GM12865 (cell line): ENCODE results near the gene OMD.

Source experiments
- DNase-seq: peaks from one replicate; pipeline ENCODE4 v3.0.0; 2010; ENCODE audit warnings: low read depth
- H3K4me3 ChIP-seq: 2 replicates; pipeline ENCODE4 v1.5.1; 2011; ENCODE audit warnings: mild to moderate bottlenecking, low read depth, low read length, control low read depth
- TF ChIP-seq, protein P1 (sequence below): IDR thresholded peaks from 2 replicates; pipeline ENCODE4 v1.5.1; 2011; ENCODE audit warnings: low read length, control low read depth, low read depth, inconsistent platforms; ENCODE audit not compliant: insufficient read depth; ENCODE audit errors: missing control alignments

OMD gene

DNA sequence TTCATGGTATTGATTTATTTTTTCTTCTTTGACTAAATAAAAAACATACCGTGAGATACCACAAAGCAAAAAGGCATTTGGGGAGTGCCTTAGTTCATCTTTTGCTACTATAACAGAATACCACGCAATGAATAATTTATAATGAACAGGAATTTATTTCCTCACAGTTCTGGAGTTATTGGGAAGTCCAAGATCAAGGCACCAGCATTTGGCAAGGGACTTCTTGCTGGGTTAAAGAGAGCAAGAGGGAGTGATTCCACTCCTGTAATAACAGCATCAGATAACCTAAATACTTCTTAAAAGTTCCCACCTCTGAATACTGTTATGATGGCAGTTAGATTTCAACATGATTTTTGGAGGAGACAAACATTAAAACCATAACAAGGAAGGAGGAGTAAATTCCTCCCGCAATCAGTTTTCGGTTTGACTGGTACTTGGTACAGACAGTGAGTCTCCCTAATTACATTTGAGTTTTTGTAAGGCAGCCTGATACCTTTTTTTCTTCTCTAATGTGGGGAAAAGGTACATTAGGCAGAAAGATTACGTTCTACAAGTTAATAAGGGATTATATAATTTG is 8.8 kb upstream of the OMD start:
- TF ChIP-seq, protein P1, sequence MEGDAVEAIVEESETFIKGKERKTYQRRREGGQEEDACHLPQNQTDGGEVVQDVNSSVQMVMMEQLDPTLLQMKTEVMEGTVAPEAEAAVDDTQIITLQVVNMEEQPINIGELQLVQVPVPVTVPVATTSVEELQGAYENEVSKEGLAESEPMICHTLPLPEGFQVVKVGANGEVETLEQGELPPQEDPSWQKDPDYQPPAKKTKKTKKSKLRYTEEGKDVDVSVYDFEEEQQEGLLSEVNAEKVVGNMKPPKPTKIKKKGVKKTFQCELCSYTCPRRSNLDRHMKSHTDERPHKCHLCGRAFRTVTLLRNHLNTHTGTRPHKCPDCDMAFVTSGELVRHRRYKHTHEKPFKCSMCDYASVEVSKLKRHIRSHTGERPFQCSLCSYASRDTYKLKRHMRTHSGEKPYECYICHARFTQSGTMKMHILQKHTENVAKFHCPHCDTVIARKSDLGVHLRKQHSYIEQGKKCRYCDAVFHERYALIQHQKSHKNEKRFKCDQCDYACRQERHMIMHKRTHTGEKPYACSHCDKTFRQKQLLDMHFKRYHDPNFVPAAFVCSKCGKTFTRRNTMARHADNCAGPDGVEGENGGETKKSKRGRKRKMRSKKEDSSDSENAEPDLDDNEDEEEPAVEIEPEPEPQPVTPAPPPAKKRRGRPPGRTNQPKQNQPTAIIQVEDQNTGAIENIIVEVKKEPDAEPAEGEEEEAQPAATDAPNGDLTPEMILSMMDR, result no peak
- H3K4me3 ChIP-seq, result no peak overlapping the region
- no peak for DNase-seq

DNA sequence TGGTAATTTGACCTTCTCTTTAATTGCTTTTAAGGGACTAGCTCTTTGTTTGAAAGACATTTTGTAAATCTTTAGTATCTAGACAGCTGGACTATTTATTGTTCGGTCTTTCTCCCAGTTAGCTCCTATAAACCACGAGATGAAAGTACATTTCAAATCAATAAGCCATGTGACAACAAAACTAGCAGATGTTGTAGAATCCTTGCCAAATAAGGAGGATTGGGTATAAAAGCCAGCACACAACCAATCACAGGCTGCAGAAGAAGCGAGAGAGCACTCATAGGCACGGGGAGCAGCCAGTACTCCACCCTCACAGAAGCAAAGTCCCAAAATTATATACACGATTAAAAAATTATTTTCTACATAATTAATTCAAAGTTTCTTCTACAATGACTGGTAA is 8.1 kb upstream of the OMD start:
- no peak overlapping the region for H3K4me3 ChIP-seq

DNA sequence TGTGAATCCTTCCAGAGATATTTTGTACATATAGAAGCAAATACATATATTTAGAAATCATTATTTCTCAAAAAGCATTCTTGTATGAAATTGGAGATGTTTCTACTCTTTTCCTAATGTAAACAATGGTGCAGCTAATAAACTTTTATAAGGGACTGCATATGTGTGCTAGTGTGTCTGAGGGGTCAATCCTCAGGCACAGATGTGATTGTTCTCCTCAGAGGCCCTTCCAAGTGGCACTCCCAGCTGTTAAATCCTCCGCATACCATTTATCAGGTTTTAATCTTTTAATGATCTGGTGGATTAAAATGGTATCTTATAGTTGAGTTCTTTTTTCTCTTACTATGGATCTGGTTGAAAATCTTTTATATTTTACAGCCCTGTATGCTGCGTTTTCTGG is 5.6 kb upstream of the OMD start:
- TF ChIP-seq, protein P1, result no peak
- no peak for DNase-seq
- H3K4me3 ChIP-seq, result no peak overlapping the region

More for the DNA sequence above, 8.1 kb upstream of the OMD start:
- DNase-seq, result no peak
- TF ChIP-seq, protein P1, result no peak

DNA sequence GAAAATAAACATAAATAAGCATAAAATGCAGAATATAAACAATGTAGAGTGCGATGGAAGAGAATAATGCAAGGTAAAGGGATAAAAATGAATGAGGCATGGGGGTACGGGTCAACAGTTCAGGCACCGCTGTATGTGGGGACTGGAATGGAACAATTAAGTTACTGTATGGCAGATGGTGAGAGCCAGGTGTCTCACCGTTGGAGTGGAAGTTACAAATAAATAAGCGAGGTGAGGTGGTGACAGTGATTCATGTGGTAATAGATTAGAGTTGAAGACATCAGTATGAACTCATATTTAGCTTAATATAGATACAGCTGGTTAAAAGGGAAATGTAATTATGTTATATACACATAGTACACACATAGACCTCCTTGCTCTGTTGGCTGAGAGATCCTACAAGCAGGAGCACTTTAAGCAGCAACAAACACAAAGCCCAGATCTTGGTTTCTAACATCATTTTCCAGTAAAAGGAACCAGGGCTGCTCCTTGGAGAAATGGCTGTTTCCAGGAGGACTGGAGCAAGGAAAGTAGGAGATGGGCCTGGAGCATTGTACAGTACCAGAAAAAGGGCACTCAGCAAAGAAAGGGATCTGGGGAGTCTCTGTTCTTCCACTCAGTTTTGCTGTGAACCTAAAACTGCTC is 2.4 kb upstream of the OMD start:
- TF ChIP-seq, protein P1, result no peak
- no peak overlapping the region for H3K4me3 ChIP-seq
- DNase-seq, result no peak

DNA sequence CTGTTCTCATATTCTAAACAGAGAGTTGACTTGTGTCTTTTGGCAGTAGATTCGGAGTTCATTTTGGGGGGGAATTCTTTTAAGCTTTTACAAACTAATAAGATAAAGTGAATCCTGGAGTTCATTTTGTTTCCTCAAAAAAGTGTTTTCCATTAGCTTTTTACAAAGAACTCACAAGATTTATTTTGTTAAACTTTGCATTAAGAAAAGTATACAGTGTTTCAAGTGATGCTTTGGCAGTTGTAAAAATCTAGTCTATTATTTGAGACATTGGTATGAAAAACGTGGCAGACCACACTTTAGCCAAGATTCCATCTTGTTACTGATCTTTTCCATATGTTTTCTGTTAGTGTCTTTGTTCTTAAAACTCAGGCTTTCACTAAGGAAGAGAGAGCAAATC is 1.2 kb upstream of the OMD start:
- DNase-seq, result no peak
- TF ChIP-seq, protein P1, result no peak
- no peak overlapping the region for H3K4me3 ChIP-seq

DNA sequence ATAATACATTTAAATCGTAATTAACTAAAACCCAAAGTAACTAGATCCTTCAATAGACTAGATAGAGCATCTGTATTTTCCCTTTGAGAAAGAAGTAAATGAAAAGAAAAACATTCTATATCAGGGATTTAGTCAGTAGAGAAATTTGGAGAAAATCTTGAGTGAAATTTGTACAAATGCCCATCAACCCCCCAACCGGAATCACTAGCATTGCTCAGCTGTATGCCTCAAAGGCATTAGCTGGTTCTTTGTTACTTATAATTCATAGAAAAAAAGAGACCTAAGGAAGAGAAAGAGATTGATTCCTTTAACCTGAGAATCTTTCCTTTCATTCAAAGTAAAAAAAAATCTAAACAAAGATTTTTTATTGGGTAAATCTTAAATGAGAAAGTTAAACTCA is 659 bp downstream of the OMD start:
- TF ChIP-seq, protein P1, result no peak
- no peak overlapping the region for H3K4me3 ChIP-seq

More for the DNA sequence above, 659 bp downstream of the OMD start:
- DNase-seq, result no peak
